Skeletal muscle tissue (tissue), 4 donors: ENCODE data around the gene EIF5A2. TPM values are rescaled to one million over a fixed set of nuclear protein-coding genes. Genes with fewer than 3 reads are reported as not detected.
"Not testable (repeated sequence)": the region's sequence is repeated elsewhere in the genome, so short reads cannot be mapped to it uniquely, and the experiment has no call there.

Source experiments
- H3K27ac ChIP-seq: one replicate; pipeline ENCODE4 v1.7.0; 2013; ENCODE audit warnings: mild to moderate bottlenecking, low read depth, low read length, inconsistent platforms
- H3K27me3 ChIP-seq, 3 donors: one replicate each; pipeline ENCODE4 v1.7.0; 2013; ENCODE audit warnings: low read length in 3 of 3; ENCODE audit not compliant: control insufficient read depth in 3 of 3, insufficient read depth in 3 of 3
- H3K36me3 ChIP-seq, 3 donors: one replicate each; pipeline ENCODE4 v1.7.0; 2013; ENCODE audit warnings: low read length in 3 of 3; ENCODE audit not compliant: control insufficient read depth in 3 of 3, insufficient read depth in 3 of 3
- H3K4me1 ChIP-seq, 3 donors: one replicate each; pipeline ENCODE4 v1.7.0; 2013; ENCODE audit warnings: low read length in 3 of 3, mild to moderate bottlenecking in 3 of 3; ENCODE audit not compliant: control insufficient read depth in 3 of 3, insufficient read depth in 3 of 3
- H3K4me3 ChIP-seq, 3 donors: one replicate each; pipeline ENCODE4 v1.7.0; 2013; ENCODE audit warnings: low read length in 3 of 3
- H3K9ac ChIP-seq, 3 donors: one replicate each; pipeline ENCODE4 v1.7.0; 2013; ENCODE audit warnings: low read length in 3 of 3, mild to moderate bottlenecking in 3 of 3, moderate library complexity in 2 of 3, low read depth in 1 of 3
- H3K9me3 ChIP-seq, 3 donors: one replicate each; pipeline ENCODE4 v1.7.0; 2013; ENCODE audit warnings: low read length in 3 of 3; ENCODE audit not compliant: control insufficient read depth in 3 of 3
- total RNA-seq: library from RNA; depleted of rRNA; stranded (reverse); fragments of >200 nt; gene quantifications from one replicate; pipeline ENCODE4 v1.2.3, GENCODE V29; 2014
- donor health status: Osteomylitis.

Gene EIF5A2
- 1.0 TPM for total RNA-seq

DNA sequence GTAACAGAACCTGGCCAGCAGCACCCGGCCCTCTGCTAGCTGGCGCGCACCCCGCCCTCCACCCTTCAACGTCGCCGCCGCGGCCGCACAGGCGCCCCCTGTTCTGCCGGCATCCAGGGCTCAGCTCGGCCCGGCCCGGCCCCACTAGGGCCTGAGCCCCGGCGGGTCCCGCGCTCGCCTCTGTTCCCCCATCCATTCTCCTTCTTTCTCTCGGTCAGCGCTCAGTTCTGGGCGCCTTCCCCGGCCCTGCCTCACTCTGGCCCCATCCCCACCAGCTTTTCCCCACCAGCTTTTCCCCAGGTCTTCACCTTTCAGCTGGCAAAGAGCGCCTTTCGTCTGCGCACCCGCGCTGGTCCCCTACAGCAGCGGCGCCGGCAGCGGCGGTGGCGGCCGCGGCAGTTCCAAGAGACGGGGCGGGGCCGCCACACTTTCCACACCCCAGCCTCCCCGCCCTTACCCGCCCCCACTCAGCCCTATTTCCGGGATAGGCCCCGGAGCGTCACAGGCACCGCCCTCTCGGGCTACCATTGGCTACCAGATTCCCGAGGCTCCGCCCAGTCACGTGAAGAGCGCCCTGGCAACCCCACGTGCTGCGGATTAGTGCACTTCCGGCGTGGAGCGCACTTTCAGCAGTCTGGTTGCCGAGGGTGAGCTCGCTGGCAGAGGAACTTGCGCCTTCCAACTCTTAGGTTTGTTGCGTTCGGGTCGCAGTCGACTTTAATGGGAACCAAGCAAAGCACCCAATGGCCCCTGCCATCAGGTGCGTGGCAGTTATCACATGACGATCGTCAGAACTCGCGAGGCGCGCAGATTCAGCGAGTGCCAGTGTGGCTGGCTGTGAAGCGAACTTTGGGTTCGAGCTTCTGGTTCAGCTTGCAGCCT, at the start of gene EIF5A2:
EIF5A2 (minus strand) TSS at position 403 of the 882 bp plus-strand sequence. CDS start 831 bp downstream, outside the sequence.
- no peak within 1 kb of the TSS for H3K27ac ChIP-seq
- H3K9me3 ChIP-seq: peaks cover 3 to 12% (median 5%) of the 10 kb centered on the region in 3 donors
- H3K27me3 ChIP-seq: peaks cover 0 to 11% (median 6%) of the 10 kb centered on the region in 3 donors
- peak within 1 kb of the TSS; percentile 39 to 71 (median 43) for H3K9ac ChIP-seq
- H3K4me3 ChIP-seq: peak within 1 kb of the TSS; percentile 68 to 73 (median 72)
- H3K4me1 ChIP-seq: peaks cover 5 to 10% (median 7%) of the 10 kb centered on the region in 3 donors
- no peaks in the 10 kb centered on the region for H3K36me3 ChIP-seq

DNA sequence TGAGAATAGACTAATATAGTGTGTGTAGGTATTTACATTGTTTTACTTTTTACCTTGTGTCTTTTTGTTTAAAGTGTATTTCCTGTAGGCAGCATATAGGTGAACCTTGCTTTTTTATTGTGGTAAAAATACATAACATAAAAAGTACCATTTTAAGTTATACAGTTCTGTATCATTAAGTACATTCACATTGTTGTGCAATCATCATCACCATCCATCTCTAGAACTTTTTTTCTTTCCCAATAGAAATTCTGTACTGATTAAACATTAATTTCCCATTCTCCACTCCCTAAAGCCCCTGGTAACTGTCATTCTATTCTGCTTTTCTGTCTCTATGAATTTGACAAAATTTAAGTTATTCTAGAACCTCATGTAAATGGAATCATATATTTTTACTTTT, 48.2 kb upstream of the EIF5A2 start:
- Histone ChIP-seq H3K36me3 (no peaks in the 10 kb centered on the region), H3K9ac (peak overlapping the region in 1 of 3 donors; percentile 36), H3K9me3 (no peaks in the 10 kb centered on the region), H3K4me1 (no peaks in the 10 kb centered on the region), H3K27me3 (peaks cover 0 to 3% (median 2%) of the 10 kb centered on the region in 3 donors), H3K27ac (no peak overlapping the region), H3K4me3 (no peak overlapping the region)

DNA sequence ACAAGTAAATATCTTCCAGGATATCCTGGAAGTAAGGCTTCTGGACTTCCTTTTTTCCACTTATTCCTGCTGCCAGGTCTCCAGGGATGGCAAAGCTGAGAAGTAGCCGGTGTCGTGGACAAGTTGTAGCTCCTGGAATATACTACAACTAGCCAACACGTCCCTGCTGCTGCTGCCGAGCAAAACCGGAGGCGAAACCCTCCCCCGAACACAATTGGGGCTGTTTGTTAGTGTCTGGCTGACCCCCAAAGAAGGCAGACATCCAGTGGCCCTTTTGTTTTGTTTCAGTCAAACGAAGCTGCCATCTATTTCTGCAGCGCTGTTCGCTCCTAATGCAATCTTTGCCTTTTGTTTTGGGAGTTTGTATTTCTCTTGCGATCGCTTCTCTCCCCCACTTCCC, 45.3 kb upstream of the EIF5A2 start:
- H3K4me1 ChIP-seq: no peaks in the 10 kb centered on the region
- H3K36me3 ChIP-seq: no peaks in the 10 kb centered on the region
- peaks cover 0 to 3% (median 2%) of the 10 kb centered on the region in 3 donors for H3K27me3 ChIP-seq
- no peak overlapping the region for H3K4me3 ChIP-seq
- no peaks in the 10 kb centered on the region for H3K9me3 ChIP-seq
- no peak overlapping the region for H3K27ac ChIP-seq
- H3K9ac ChIP-seq: no peak overlapping the region

DNA sequence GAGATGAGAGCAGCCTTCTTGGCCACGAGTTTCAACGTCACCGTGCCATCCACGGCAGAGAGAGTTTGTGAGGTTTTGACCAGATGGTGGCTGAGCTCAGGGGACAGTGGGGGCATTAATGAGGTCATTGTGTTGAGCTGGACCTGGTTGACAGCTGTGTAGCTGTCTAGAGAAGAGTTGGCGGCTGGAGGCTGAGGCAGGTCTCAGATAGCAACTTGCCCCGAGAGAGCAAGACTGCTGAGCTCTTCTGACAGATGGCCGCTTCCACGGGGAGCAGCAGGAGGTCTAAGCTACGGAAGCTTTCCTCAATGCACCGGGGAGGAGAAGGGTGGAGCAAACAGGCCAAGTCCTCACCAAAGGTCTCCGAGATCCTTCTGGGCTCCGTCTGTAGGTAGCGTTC, 44.8 kb upstream of the EIF5A2 start:
- H3K4me3 ChIP-seq: no peak overlapping the region
- H3K27ac ChIP-seq: no peak overlapping the region
- H3K27me3 ChIP-seq: peaks cover 0 to 3% (median 2%) of the 10 kb centered on the region in 3 donors
- no peaks in the 10 kb centered on the region for H3K9me3 ChIP-seq
- H3K4me1 ChIP-seq: no peaks in the 10 kb centered on the region
- no peak overlapping the region for H3K9ac ChIP-seq
- no peaks in the 10 kb centered on the region for H3K36me3 ChIP-seq

DNA sequence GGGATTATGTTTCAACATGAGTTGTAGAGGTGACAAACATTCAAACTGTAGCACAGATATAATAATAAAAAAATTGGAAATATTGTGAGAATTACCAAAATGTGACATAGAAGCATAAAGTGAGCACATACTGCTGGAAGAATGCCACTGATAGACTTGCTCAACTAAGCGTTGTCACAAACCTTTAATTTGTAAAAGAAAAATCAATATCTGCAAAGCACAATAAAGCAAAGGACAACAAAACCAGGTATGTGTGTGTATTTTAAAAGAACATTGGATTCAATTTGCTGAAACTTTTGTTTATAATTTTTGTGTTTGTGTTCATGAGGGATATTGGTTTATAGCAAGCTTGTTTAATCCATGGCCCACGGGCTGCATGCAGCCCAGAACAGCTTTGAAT, 40.8 kb upstream of the EIF5A2 start:
- Histone ChIP-seq H3K36me3 (no peaks in the 10 kb centered on the region), H3K4me3 (no peak overlapping the region), H3K9me3 (no peaks in the 10 kb centered on the region), H3K27ac (no peak overlapping the region), H3K27me3 (peaks cover 0 to 3% (median 2%) of the 10 kb centered on the region in 3 donors), H3K4me1 (no peaks in the 10 kb centered on the region), H3K9ac (no peak overlapping the region)

DNA sequence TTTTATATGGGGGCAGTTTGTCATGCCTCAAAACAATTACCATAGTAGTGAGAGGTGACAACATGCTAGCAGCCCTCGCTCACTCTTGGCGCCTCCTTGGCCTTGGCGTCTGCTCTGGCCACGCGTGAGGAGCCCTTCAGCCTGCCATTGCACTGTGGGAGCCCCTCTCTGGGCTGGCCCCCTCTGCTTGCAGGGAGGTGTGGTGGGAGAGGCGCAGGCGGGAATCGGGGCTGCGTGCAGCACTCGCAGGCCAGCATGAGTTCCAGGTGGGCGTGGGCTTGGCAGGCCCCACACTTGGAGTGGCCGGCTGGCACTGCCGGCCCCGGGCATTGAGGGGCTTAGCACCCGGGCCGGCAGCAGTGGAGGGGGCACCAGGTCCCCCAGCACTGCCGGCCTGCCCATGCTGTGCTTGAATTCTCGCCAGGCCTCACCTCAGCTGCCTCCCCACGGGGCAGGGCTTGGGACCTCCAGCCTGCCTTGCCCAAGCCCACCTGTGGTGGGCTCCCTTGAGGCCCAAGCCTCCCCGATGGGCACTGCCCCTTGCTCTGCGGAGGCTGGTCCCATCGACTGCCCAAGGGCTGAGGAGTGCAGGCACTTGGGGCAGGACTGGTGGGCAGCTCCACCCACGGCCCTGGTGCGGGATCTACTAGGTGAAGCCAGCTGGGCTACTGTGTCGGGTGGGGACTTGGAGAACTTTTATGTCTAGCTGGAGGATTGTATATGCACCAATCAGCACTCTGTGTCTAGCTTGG, 38.8 kb upstream of the EIF5A2 start:
- no peaks in the 10 kb centered on the region for H3K4me1 ChIP-seq
- H3K36me3 ChIP-seq: no peaks in the 10 kb centered on the region
- H3K27me3 ChIP-seq: no peaks in the 10 kb centered on the region
- H3K4me3 ChIP-seq: no peak overlapping the region
- no peak overlapping the region for H3K27ac ChIP-seq
- no peaks in the 10 kb centered on the region for H3K9me3 ChIP-seq
- no peak overlapping the region for H3K9ac ChIP-seq

DNA sequence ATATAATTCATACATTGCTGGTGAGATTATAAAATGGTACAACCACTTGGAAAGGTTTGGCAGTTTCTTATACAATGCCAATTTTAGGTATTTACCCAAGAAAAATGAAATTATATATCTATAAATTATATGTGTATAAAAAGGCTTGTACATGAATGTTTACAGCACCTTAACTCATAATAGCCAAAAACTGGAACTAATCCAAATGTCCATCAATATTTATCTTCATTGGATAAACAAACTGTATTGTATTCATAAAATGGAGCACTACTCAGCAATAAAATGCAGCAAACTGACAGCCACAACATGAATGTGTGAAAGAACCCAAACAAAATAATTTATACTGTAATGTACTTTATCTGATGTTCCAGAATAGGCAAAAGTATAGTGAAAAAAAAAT, 33.6 kb upstream of the EIF5A2 start:
- no peaks in the 10 kb centered on the region for H3K4me1 ChIP-seq
- H3K9me3 ChIP-seq: peaks cover 2 to 8% (median 4%) of the 10 kb centered on the region in 3 donors
- H3K9ac ChIP-seq: no peak overlapping the region
- H3K4me3 ChIP-seq: no peak overlapping the region
- no peak overlapping the region for H3K27ac ChIP-seq
- H3K36me3 ChIP-seq: no peaks in the 10 kb centered on the region
- H3K27me3 ChIP-seq: no peaks in the 10 kb centered on the region

DNA sequence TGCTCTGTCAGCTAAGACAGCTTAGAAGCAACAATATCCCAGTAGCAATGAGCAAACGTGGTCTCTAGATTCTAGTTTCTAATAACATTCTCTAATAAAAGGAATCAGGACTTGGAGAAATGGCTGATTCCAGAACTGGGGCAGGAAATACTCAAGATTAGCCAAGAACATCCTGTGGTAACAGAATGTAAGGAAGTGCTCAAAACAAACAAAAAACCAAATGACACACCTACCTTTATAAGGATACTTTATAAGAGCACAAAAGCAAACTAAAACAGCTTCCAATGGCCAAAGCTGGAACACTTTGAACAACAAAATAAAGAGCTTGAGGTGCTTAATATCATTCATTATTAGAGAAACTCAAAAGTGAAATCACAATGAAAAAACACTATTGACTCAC, 33.1 kb upstream of the EIF5A2 start:
- no peak overlapping the region for H3K4me3 ChIP-seq
- no peaks in the 10 kb centered on the region for H3K4me1 ChIP-seq
- no peaks in the 10 kb centered on the region for H3K36me3 ChIP-seq
- no peak overlapping the region for H3K9ac ChIP-seq
- H3K27ac ChIP-seq: no peak overlapping the region
- no peaks in the 10 kb centered on the region for H3K27me3 ChIP-seq
- H3K9me3 ChIP-seq: peaks cover 2 to 8% (median 4%) of the 10 kb centered on the region in 3 donors

DNA sequence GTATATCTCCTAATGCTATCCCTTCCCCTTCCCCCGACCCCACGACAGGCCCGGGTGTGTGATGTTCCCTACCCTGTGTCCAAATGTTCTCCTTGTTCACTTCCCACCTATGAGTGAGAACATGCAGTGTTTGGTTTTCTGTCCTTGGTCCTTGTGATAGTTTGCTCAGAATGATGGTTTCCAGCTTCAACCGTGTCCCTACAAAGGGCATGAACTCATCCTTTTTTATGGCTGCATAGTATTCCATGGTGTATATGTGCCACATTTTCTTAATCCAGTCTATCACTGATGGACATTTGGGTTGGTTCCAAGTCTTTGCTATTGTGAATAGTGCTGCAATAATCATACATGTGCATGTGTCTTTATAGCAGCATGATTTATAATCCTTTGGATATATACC, 24.6 kb upstream of the EIF5A2 start:
- H3K36me3 ChIP-seq, H3K4me3 ChIP-seq, H3K9me3 ChIP-seq, H3K27me3 ChIP-seq, H3K27ac ChIP-seq, H3K9ac ChIP-seq, H3K4me1 ChIP-seq: not testable (repeated sequence)

DNA sequence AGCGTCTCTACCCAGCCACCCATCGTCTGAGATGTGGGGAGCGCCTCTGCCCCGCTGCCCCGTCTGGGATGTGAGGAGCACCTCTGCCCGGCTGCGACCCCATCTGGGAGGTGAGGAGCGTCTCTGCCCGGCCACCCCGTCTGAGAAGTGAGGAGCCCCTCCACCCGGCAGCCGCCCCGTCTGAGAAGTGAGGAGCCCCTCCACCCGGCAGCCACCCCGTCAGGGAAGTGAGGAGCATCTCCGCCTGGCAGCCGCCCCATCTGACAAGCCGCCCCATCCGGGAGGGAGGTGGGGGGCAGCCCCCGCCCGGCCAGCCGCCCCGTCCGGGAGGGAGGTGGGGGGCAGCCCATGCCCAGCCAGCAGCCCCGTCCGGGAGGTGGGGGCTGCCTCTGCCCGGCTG, 15.1 kb upstream of the EIF5A2 start:
- not testable (repeated sequence) for H3K4me1 ChIP-seq, H3K9me3 ChIP-seq, H3K9ac ChIP-seq, H3K27ac ChIP-seq, H3K4me3 ChIP-seq, H3K36me3 ChIP-seq, H3K27me3 ChIP-seq
